Measurements from ENCODE around the gene CDC20.

The CDC20 gene

DNA sequence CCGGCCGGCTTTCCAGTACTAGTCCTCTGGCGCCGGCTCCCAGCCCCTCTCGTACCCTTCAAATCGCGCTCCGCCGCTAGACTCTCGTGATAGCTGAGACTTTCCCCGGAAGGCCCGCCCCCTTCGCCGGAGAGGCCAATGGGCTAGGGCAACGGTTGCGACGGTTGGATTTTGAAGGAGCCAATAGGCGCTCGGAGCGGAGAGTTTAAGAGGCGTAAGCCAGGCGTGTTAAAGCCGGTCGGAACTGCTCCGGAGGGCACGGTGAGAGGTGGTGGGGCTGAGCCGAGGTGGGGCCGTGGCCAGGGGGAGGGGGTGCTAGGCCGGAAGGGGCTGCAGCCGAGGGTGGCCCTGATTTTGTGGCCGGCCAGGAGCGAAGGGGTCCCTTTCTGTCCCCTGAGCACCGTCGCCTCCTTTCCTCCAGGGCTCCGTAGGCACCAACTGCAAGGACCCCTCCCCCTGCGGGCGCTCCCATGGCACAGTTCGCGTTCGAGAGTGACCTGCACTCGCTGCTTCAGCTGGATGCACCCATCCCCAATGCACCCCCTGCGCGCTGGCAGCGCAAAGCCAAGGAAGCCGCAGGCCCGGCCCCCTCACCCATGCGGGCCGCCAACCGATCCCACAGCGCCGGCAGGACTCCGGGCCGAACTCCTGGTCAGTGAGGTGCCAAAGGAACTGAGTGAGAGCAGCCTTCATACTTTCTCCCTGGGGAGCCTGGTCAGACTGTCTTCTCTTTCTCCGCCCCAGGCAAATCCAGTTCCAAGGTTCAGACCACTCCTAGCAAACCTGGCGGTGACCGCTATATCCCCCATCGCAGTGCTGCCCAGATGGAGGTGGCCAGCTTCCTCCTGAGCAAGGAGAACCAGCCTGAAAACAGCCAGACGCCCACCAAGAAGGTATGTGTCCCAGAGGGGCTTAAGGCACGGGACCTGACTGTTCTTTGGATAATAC lies at the start of gene CDC20:
Gene CDC20 (plus strand): TSS at position 236 of the 948 bp plus-strand sequence. CDS start 235 bp downstream, at position 471.
- peak; percentile 99 for DNase-seq

DNA sequence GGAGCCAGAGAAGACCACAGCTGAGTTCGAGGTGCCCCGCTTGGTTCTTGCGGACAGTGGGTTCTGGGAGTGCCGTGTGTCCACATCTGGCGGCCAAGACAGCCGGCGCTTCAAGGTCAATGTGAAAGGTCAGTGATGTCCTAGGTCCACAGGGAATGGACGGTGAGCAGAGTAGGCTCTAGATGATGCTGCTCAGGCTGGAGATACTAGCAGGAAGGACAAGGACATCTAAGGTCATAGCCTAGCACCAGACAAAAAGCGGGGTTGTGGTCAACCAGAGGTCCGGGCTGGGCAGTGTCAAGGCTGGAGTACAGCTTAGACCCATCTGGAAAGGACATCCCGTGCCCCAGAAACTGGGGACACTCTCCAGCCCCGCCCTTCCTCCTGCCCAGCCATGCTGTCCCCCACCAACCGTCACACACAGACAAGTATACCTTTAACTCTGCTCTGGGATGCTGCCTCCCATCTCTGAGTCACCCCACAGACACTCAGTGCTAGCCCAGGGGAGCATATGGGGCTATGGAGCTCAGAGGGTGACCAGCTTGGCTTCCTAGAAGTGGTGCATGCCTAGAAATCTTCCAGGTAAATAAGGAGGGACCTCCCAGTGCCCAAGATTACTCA lies 49.3 kb upstream of the CDC20 start:
- no peak for DNase-seq

DNA sequence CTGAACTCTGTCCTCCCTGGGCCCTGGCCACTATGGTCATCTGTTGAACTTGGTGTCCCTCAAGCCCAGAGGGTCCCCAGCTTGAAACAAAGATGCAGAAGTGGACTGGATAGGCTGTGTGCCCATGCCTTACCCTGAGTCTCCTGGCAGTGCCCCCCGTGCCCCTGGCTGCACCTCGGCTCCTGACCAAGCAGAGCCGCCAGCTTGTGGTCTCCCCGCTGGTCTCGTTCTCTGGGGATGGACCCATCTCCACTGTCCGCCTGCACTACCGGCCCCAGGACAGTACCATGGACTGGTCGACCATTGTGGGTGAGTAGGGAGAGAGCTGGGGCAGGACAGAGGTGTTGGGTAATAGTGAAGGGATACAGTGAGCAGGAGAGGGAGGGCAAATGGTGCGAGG lies 47.3 kb upstream of the CDC20 start:
- DNase-seq: no peak

DNA sequence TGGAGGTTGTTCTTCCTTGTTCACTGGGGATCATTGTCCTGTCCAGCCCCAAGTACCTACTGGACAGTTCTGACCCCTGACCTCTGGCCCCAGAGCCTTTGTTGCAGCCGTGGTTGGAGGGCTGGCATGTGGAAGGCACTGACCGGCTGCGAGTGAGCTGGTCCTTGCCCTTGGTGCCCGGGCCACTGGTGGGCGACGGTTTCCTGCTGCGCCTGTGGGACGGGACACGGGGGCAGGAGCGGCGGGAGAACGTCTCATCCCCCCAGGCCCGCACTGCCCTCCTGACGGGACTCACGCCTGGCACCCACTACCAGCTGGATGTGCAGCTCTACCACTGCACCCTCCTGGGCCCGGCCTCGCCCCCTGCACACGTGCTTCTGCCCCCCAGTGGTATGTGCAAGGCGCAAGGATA lies 46.6 kb upstream of the CDC20 start:
- DNase-seq: no peak

DNA sequence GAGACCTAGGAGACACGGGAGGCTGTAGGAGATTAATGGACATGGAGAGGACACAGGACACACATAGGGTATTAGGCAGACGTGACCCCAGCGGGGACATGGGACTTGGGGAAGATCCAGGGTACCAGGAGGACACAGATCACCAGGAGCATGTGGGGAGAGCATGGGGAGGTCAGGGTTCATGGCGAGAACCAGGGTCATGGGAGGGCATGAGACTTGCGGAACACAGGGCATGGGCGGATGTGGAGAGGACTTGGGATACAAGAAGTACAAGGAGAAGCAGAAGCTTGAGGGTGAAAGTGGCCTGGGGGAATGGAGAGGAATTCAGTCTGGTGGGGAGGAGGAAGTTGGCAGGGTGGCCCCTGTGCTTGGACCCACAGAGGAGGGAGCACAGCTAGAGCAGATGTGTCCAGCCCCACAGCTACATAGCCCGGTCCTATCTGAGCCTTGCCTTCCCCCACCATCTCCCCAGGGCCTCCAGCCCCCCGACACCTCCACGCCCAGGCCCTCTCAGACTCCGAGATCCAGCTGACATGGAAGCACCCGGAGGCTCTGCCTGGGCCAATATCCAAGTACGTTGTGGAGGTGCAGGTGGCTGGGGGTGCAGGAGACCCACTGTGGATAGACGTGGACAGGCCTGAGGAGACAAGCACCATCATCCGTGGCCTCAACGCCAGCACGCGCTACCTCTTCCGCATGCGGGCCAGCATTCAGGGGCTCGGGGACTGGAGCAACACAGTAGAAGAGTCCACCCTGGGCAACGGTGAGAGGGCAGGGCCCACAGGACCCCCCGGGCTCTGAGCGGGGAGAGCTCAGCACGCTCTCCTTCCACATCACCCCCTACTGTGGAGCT lies 45.9 kb upstream of the CDC20 start:
- DNase-seq: no peak

DNA sequence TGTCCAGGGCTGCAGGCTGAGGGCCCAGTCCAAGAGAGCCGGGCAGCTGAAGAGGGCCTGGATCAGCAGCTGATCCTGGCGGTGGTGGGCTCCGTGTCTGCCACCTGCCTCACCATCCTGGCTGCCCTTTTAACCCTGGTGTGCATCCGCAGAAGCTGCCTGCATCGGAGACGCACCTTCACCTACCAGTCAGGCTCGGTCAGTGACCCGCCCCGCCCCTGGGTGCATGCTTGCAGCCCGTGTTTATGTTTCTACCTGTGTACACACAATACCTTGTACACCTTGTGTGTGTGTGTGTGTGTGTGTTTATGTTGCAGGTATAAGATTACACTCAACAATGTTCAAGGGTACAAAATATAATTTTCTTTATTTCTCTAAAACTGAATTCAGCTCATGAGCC lies 45.0 kb upstream of the CDC20 start:
- DNase-seq: no peak

DNA sequence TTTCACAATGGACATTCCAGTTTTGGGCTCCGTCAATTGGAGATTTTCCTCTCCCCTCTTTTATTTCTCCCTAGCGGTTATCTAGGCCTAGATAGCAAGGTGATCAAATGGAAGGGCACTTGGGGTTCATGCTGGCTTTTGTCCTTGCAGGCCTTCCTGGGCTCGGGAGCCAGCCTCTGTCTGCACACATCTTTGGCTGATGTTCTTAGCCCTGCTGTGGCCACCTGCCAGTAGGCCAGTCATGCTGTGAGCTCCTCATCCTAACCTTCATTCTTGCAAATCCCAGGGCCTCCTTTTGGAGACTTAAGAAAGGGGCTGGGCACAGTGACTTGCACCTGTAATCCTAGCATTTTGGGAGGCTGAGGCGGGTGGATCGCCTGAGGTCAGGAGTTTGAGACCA lies 44.5 kb upstream of the CDC20 start:
- no peak for DNase-seq

DNA sequence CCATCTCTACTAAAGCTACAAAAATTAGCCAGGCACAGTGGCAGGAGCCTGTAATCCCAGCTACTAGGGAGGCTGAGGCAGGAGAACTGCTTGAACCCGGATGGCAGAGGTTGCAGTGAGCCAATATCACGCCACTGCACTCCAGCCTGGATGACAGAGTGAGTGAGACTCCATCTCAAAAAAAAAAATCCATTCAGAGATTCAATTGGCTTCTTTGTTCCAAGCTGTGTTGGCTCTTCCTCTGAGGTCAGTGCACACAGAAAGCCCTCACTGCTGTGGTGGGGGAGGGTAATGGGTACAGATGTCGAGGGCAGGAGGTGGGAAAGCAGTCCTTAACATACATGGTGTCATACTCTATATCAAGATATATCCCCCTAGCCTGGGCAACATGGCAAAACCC lies 43.3 kb upstream of the CDC20 start:
- no peak for DNase-seq

DNA sequence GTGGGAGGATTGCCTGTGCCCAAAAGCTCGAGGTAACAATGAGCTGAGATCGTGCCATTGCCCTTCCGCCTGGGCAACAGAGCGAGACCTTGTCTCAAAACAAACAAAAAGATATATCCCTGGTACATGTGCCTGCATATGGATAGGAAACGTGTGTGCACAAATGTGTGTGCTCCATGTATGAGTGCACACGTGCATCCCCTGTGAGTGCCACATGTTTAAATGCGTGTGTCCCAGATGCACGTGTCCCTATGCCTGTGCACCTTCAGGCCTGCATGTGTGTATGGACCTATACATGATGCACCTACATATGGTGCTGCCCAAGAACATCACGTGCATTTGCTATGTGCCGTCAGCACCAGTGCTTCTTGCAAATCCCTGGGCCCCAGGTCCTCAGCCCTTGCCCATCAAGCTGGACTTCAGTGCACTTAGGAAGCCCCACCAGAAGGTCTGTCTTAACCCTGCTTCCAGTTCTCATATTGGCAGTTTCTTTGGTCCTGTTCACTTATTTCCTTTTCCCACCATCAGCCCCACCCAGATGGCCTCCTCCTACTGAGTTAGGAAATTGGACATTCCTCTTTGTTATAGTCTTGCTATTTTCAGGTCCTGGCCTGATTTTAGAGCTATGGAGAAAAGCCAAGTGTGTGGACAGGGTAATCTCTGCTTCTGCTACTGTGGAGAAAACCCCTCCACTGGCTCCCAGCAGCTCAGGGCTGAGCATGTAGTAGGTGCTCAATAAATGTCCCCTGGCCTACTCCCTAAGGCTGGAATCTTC lies 42.6 kb upstream of the CDC20 start:
- no peak for DNase-seq

DNA sequence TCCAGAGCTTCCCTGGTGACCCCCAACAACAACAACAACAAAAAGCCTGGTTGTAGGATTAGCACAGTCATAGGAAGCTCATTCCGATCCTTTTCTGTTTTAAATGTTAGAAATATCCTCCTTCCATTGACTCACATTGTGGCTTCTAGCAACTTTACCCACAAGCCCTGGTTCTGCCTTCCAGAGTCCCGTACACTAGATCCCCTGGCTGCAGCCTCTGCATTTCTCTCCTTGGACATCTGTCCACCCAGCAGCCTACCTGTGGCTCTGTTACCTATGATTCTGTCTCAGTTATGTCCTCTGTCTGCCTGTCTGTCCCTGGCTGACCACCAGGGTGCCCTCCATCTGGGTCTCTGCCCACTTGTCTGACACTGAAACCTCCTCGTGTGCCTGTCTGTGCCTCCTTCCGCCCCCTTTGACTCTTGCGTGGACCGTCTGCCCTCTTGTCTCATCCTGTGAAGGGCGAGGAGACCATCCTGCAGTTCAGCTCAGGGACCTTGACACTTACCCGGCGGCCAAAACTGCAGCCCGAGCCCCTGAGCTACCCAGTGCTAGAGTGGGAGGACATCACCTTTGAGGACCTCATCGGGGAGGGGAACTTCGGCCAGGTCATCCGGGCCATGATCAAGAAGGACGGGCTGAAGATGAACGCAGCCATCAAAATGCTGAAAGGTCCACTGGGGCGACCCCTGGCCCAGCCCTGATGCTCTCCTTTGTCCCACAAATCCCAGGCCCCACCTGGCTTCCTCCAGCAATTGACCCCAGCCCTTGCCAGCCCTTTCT lies 41.9 kb upstream of the CDC20 start:
- no peak for DNase-seq

DNA sequence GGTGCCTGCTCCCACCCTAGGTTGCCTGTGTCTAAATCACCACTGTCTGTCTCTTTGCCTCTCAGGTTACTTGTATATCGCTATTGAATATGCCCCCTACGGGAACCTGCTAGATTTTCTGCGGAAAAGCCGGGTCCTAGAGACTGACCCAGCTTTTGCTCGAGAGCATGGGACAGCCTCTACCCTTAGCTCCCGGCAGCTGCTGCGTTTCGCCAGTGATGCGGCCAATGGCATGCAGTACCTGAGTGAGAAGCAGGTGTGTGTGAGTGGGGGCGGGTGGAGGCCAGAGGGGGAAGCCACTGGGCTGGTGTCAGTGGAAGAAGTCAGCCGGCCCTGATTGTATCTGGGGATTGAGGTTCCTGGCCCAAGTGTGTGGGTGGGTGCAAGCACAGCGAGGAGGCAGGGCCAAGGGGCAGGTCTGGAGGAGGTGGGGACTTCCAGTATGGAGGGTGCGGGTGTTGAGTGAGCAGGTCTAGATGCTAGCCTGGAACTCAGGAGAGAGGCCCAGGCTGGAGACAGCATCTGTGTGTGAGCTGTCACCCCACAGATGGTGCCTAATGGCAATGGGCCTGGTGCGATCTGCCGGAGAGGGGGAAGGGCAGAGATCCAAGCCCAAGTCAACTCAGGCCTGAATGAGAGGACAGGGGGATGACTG lies 40.8 kb upstream of the CDC20 start:
- DNase-seq: no peak

DNA sequence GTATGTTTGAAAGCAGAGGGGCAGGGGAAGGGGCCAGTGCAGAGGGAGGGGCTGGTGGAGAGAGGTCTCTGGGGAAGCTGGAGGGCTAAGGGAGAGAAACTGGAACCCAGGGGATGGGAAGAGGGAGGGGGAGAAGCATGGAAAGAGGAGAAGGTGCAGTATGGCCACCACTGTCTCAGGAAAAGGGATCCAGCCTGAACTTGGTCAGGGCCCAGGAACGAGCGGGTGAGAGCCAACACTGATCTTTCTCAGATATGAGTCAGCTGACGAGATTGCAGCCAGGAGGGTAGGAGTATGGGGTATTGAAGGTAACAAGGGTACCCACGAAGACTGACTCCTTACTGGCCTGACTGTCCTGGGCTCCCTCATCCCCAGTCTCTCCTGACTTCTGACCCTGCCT lies 40.0 kb upstream of the CDC20 start:
- DNase-seq: no peak

DNA sequence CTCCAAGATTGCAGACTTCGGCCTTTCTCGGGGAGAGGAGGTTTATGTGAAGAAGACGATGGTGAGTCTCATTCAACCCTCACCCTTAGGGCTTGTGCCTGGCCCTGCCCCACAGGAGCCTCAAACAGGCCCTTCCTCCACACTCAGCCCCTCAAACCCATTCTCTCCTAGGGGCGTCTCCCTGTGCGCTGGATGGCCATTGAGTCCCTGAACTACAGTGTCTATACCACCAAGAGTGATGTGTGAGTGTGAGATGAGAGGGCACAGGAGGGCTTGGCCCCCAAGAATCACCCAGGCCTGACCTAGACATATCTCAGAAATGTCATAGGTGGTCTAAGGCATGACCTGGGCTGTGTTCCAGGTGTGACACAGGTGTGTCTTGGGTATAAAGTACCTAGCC lies 39.5 kb upstream of the CDC20 start:
- no peak for DNase-seq

DNA sequence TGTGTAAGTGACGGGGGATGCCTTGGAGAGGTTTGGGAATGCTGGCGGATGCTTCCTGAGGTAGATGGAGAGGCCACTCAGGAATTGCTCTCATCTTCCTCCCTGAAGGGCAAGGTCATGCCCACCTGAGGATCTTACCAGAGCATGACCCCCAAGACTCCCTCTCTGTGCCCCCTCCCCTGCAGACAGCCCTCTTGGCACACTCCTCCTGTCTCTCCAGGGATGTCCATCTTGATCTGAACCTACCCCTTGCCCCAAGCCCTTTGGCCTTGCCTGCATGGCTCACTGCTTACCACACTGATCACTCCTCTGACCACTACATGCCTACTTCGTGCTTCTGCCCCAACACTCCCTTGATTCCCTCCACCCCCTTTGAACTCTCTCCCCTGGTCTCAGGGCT lies 39.0 kb upstream of the CDC20 start:
- no peak for DNase-seq

DNA sequence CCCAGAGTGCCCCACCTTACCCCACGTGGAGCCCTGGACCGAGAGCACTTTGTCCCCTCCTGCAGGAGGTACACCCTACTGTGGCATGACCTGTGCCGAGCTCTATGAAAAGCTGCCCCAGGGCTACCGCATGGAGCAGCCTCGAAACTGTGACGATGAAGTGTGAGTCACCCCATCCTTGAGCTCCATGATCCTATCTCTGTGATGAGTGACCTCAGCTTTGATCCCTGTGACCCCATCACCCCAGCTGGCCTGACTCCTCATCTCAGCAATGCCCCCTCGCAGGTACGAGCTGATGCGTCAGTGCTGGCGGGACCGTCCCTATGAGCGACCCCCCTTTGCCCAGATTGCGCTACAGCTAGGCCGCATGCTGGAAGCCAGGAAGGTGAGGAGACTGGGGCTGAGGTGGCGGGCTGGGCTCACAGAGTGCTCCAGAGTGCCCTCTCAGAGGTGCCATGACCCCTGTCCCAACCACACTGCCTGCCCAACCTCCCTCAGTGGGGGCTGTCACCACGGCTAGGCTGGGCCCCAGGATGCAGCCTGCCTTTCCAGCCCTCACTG lies 37.4 kb upstream of the CDC20 start:
- DNase-seq: no peak

DNA sequence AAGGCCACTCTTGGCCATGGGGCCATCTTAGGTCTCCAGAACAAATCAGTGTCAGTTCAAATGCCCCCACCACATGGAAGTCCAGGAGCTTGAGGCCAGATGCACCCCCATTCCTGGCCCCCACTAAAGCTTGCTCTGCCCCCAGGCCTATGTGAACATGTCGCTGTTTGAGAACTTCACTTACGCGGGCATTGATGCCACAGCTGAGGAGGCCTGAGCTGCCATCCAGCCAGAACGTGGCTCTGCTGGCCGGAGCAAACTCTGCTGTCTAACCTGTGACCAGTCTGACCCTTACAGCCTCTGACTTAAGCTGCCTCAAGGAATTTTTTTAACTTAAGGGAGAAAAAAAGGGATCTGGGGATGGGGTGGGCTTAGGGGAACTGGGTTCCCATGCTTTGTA lies 36.3 kb upstream of the CDC20 start:
- no peak for DNase-seq

DNA sequence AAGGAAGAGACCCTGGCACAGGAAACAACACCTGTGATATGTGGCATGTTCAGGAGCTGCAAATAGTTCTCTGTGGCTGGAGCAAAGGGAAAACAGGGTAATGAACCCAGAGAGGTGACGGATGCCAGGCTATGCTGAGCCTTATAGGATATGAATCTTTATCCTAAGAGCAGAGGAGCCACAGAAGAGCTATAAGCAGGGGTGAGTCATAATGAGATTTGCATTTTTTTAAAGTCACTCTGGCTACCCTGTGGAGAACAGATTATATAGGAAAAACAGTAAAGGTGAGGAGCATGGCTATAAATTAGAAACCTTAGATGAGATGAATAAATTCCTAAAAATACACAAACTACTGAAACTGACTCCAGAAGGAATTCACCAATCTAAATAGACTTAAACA lies 34.0 kb upstream of the CDC20 start:
- no peak for DNase-seq

DNA sequence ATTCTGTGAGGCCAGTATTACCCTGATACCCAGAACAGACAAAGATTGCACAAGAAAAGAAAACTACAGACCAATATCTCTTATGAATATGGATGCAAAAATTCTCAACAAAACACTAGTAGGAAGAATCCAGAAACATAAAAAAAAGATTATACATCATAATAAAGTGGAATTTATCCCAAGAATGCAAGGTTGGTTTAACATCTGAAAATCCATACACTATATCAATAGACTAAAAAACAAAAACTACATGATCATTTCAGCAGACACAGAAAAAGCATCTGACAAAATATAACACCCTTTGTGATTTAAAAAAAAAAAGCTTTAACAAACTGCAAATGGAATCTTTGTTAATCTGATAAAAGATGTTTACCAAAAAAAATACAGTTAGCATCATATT lies 33.4 kb upstream of the CDC20 start:
- DNase-seq: no peak

DNA sequence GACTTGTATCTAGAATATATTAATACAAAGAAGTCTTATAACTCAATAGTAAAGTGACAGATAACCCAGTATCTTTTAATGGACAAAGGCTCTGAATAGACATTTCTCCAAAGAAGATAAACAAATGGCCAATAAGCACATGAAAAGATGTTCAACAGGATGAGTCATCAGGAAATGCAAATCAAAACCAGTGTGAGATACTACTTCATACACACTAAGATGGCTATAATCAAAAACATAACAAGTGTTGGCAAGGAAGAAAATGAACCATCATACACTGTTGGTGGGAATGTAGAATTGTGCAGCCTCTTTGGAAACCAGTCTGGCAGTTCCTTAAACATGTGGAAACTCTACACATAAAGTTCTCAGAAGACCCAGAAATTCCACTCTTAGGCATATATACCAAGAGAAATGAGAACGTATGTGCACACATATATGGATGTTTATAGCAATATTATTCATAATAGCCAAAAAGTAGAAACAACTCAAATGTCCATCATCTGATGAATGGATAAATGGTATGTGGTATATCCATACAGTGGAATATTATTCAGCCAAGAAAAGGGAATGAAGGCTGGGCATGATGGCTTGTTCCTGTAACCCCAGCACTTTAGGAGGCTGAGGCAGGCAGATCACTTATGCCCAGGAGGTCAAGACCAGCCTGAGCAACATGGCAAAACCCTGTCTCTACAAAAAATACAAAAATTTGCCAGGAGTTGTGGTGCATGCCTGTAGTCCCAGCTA lies 31.1 kb upstream of the CDC20 start:
- no peak for DNase-seq

Data from Kasumi-1 (cell line).